HepG2 (cell line): ENCODE data around the gene CNNM2. TPM values are rescaled to one million over a fixed set of nuclear protein-coding genes. Genes with fewer than 3 reads are reported as not detected.

Experiments used
- ARNT ChIP-seq: fragments of 450-650 bp; IDR thresholded peaks from 2 replicates; pipeline ENCODE4 v1.6.1; 2017
- CHCHD3 ChIP-seq: sonication (generic); formaldehyde crosslinking; IDR thresholded peaks from 2 replicates; pipeline ENCODE4 v1.8.0; 2022; ENCODE audit warnings: mild to moderate bottlenecking, missing genetic modification reagents, moderate library complexity
- EHMT2 ChIP-seq: fragments of 200-600 bp; sonication (generic); IDR thresholded peaks from 2 replicates; pipeline ENCODE4 v1.7.0; 2017; ENCODE audit warnings: antibody characterized with exemption, low read depth, low read length, borderline replicate concordance
- ELK4 ChIP-seq: sonication (generic); formaldehyde crosslinking; IDR thresholded peaks from 2 replicates; pipeline ENCODE4 v1.9.0; 2021; ENCODE audit warnings: missing genetic modification reagents, borderline replicate concordance
- KDM2A ChIP-seq: sonication (generic); formaldehyde crosslinking; IDR thresholded peaks from 2 replicates; pipeline ENCODE4 v1.4.0; 2020; ENCODE audit warnings: low read depth, missing genetic modification reagents, borderline replicate concordance
- MTF2 ChIP-seq: sonication (generic); formaldehyde crosslinking; IDR thresholded peaks from 2 replicates; pipeline ENCODE4 v1.5.0; 2020; ENCODE audit warnings: missing genetic modification reagents, borderline replicate concordance
- MYC ChIP-seq: sonication (generic); formaldehyde crosslinking; IDR thresholded peaks from 2 replicates; pipeline ENCODE4 v1.9.0; 2021; ENCODE audit warnings: missing genetic modification reagents, borderline replicate concordance
- NCOA5 ChIP-seq: sonication (generic); formaldehyde crosslinking; IDR thresholded peaks from 2 replicates; pipeline ENCODE4 v1.4.0; 2020; ENCODE audit warnings: missing genetic modification reagents
- REST ChIP-seq, 2 experiments: IDR thresholded peaks; 2 replicates each; pipeline ENCODE4 v1.6.1; 2011 to 2012; ENCODE audit warnings: low read length in 2 of 2, borderline replicate concordance in 1 of 2, low read depth in 1 of 2, mild to moderate bottlenecking in 1 of 2, moderate library complexity in 1 of 2
- RFX5 ChIP-seq: IDR thresholded peaks from 2 replicates; pipeline ENCODE4 v1.6.1; 2011; ENCODE audit warnings: low read depth, low read length, improper control_type of control experiment
- THRA ChIP-seq: sonication (generic); formaldehyde crosslinking; IDR thresholded peaks from 2 replicates; pipeline ENCODE4 v1.4.0; 2020; ENCODE audit warnings: missing genetic modification reagents, borderline replicate concordance
- ZNF235 ChIP-seq: sonication (generic); formaldehyde crosslinking; IDR thresholded peaks from 2 replicates; pipeline ENCODE4 v1.8.1; 2023; ENCODE audit warnings: mild to moderate bottlenecking, missing genetic modification reagents, borderline replicate concordance
- ZNF512B ChIP-seq: sonication (generic); formaldehyde crosslinking; IDR thresholded peaks from 2 replicates; pipeline ENCODE4 v1.5.1; 2020; ENCODE audit warnings: missing genetic modification reagents, mild to moderate bottlenecking, borderline replicate concordance
- ZNF572 ChIP-seq: sonication (generic); formaldehyde crosslinking; IDR thresholded peaks from 2 replicates; pipeline ENCODE4 v1.5.1; 2020; ENCODE audit warnings: mild to moderate bottlenecking, missing genetic modification reagents
- ZNF782 ChIP-seq: sonication (generic); formaldehyde crosslinking; IDR thresholded peaks from 2 replicates; pipeline ENCODE4 v1.4.0; 2020; ENCODE audit warnings: missing genetic modification reagents, mild to moderate bottlenecking, borderline replicate concordance
- ZNF841 ChIP-seq: sonication (generic); formaldehyde crosslinking; IDR thresholded peaks from 2 replicates; pipeline ENCODE4 v1.8.1; 2023; ENCODE audit warnings: missing genetic modification reagents, borderline replicate concordance
- ZNF891 ChIP-seq: sonication (generic); formaldehyde crosslinking; IDR thresholded peaks from 2 replicates; pipeline ENCODE4 v1.5.0; 2020; ENCODE audit warnings: mild to moderate bottlenecking, missing genetic modification reagents
- ZSCAN9 ChIP-seq: IDR thresholded peaks from 2 replicates; pipeline ENCODE4 v1.6.1; 2016; ENCODE audit warnings: borderline replicate concordance
- polyA plus RNA-seq, 8 experiments: library from polyadenylated mRNA; depleted of rRNA in 3 of 8; stranded (reverse) in 7 of 8; unstranded in 1 of 8; fragments of >200 nt; fragmentation: Illumina TruSeq in 4 of 8; extraction: Trizol in 4 of 8; gene quantifications; 2 replicates each; pipeline versions ENCODE4 v1.2.1 to v1.2.3, GENCODE V29; 2011 to 2016; ENCODE audit warnings: low read depth in 4 of 8, missing spikeins in 1 of 8, mixed read lengths in 1 of 8; ENCODE audit not compliant: insufficient read depth in 1 of 8
- total RNA-seq, 5 experiments: library from RNA; depleted of rRNA; stranded (reverse); fragments of >200 nt; fragmentation: Illumina TruSeq; extraction: Trizol; gene quantifications; 2 replicates each; pipeline ENCODE4 v1.2.3, GENCODE V29; 2016; ENCODE audit warnings: low read depth in 1 of 5

The CNNM2 gene
- total and polyA plus RNA-seq, 2 of the 13 experiments (the other 11 are each of a cell fraction or from before 2014, with no cell fraction given) = 7.1 to 9.0 TPM

GRCh38 chr10:102919246-102919959 is 1.3 kb downstream of the CNNM2 start (continued):
- no peak for TF ChIP-seq ELK4
- peak; percentile 90 for TF ChIP-seq MYC (CRISPR knock-in tag)
- TF ChIP-seq CHCHD3 (CRISPR knock-in tag) = 0 out of 2 replicates have a peak, but pooled peaks have one; percentile 60
- TF ChIP-seq THRA (CRISPR knock-in tag) = no peak
- no peak for TF ChIP-seq ZNF235 (CRISPR knock-in tag)
- no peak for TF ChIP-seq EHMT2
- TF ChIP-seq NCOA5 = no peak
- TF ChIP-seq ZNF891 = no peak; the same call in 1 of the 2 replicates
- TF ChIP-seq REST (IDR thresholded peaks at IDR 0.05; ENCODE audit: borderline replicate concordance in 1 of 2, low read depth in 1 of 2, low read length in 2 of 2) = no peak
- no peak for TF ChIP-seq ZNF841
- TF ChIP-seq RFX5 = no peak
- TF ChIP-seq ZSCAN9 (CRISPR knock-in tag) = no peak; the same call in 1 of the 2 replicates
- no peak for TF ChIP-seq ARNT
- TF ChIP-seq ZNF782 (CRISPR knock-in tag) = no peak
- no peak for TF ChIP-seq ZNF512B (CRISPR knock-in tag)
- peak; percentile 60 for TF ChIP-seq KDM2A
- no peak for TF ChIP-seq MTF2 (CRISPR knock-in tag)
- TF ChIP-seq ZNF572 = no peak
